ENCODE data around the gene NAP1L1.

DNA sequence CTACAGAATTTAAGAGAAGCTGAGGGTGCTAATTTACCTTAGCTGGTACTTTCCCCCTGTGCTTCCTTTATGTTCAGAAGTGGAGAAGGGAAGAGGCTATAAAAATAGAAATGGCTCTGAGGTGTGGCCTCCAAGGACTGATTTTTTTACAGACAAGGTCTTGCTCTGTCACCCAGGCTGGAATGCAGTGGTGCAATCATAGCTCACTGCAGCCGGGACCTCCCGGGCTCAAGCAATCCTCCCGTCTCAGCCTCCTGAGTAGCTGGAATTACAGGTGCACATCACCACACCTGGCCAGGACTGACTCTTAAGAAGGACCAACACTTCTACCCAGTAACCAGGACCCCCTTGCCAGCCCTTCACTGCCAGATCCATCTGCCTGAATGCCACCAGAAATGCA, 23.9 kb upstream of the NAP1L1 start:
- no peak for TF ChIP-seq CTCF (conservative IDR thresholded peaks at IDR 0.05)
- no peak for TF ChIP-seq ZFX (IDR thresholded peaks at IDR 0.05)

All from C4-2B (cell line).